Testis (tissue), 3 donors: Measurements from ENCODE around the gene TDG. TPM values are rescaled to one million over a fixed set of nuclear protein-coding genes. Genes with fewer than 3 reads are reported as not detected.
A peak's percentile ranks its signal among the peaks of the same experiment; 100 is the strongest.

ENCODE experiments used
- DNase-seq: peaks from one replicate; pipeline ENCODE4 v3.0.0-alpha.2; 2019
- H3K27ac ChIP-seq, 2 donors: fragments of 200-600 bp; sonication (generic); one replicate each; pipeline ENCODE4 v1.5.1; 2019
- H3K27me3 ChIP-seq: fragments of 200-600 bp; sonication (generic); one replicate; pipeline ENCODE4 v1.5.1; 2019
- H3K36me3 ChIP-seq: fragments of 200-600 bp; sonication (generic); one replicate; pipeline ENCODE4 v1.5.1; 2017; ENCODE audit warnings: low read depth; ENCODE audit errors: missing control alignments
- H3K4me1 ChIP-seq: fragments of 200-600 bp; sonication (generic); one replicate; pipeline ENCODE4 v1.5.1; 2019
- H3K4me3 ChIP-seq, 2 donors: fragments of 200-600 bp; sonication (generic); one replicate each; pipeline ENCODE4 v1.5.1; 2017 to 2019
- H3K9me3 ChIP-seq: fragments of 200-600 bp; sonication (generic); one replicate; pipeline ENCODE4 v1.5.1; 2017
- POLR2A ChIP-seq: fragments of 450-650 bp; IDR thresholded peaks from one replicate; pipeline ENCODE4 v1.6.1; 2017; ENCODE audit warnings: antibody characterized with exemption, mild to moderate bottlenecking, moderate library complexity
- WGBS, 2 donors: methylation state at CpG; one replicate each; pipeline ENCODE4 v1.1.5; 2018; 5-methylcytosine and 5-hydroxymethylcytosine counted together
- intact Hi-C: fragments of 100-400 bp; cut with DNase I; formaldehyde crosslinking; loops from one replicate; pipeline ENCODE4 v1.15.1; 2023; ENCODE audit warnings: low total_unique reads
- polyA plus RNA-seq: library from polyadenylated mRNA; stranded (reverse); fragments of 350-450 nt; fragmentation: Illumina TruSeq; extraction: RNeasy Lipid Tissue Mini Kit (QIAGEN cat#74804); gene quantifications from one replicate; pipeline ENCODE4 v1.2.3, GENCODE V29; 2014; ENCODE audit warnings: low read depth, low replicate concordance; ENCODE audit not compliant: insufficient read depth
- total RNA-seq, 2 donors: library from RNA; depleted of rRNA; stranded (reverse); fragments of >200 nt; gene quantifications; one replicate each; pipeline ENCODE4 v1.2.3, GENCODE V29; 2016
- TF ChIP-seq, protein P1 (sequence below), 3 experiments: fragments of 450-650 bp in 2 of 3; fragments of 200-600 bp in 1 of 3; sonication (generic) in 1 of 3; IDR thresholded peaks; one replicate each; pipeline ENCODE4 v1.5.1; 2016 to 2019; ENCODE audit warnings: antibody characterized with exemption in 3 of 3, mild to moderate bottlenecking in 2 of 3, moderate library complexity in 1 of 3

The TDG gene
- total and polyA plus RNA-seq, 3 donors from 2014 or later, result 11.3 to 16.5 (median 16.0) TPM

DNA sequence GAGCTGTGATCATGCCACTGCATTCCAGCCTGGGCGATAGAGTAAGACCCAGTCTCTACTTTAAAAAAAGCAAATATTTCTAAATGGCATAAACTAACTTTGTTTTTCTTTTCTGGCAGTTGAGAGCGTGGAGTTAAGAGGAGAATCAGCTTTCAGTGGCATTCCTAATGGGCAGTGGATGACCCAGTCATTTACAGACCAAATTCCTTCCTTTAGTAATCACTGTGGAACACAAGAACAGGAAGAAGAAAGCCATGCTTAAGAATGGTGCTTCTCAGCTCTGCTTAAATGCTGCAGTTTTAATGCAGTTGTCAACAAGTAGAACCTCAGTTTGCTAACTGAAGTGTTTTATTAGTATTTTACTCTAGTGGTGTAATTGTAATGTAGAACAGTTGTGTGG lies 21.2 kb downstream of the TDG start:
- TF ChIP-seq, protein P1, sequence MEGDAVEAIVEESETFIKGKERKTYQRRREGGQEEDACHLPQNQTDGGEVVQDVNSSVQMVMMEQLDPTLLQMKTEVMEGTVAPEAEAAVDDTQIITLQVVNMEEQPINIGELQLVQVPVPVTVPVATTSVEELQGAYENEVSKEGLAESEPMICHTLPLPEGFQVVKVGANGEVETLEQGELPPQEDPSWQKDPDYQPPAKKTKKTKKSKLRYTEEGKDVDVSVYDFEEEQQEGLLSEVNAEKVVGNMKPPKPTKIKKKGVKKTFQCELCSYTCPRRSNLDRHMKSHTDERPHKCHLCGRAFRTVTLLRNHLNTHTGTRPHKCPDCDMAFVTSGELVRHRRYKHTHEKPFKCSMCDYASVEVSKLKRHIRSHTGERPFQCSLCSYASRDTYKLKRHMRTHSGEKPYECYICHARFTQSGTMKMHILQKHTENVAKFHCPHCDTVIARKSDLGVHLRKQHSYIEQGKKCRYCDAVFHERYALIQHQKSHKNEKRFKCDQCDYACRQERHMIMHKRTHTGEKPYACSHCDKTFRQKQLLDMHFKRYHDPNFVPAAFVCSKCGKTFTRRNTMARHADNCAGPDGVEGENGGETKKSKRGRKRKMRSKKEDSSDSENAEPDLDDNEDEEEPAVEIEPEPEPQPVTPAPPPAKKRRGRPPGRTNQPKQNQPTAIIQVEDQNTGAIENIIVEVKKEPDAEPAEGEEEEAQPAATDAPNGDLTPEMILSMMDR (IDR thresholded peaks at IDR 0.05), result no peak
- no peak for TF ChIP-seq POLR2A
- Histone ChIP-seq H3K36me3 (no peaks in the 10 kb centered on the region), H3K4me3 (no peak overlapping the region), H3K9me3 (no peaks in the 10 kb centered on the region), H3K4me1 (no peaks in the 10 kb centered on the region), H3K27ac (no peak overlapping the region), H3K27me3 (no peaks in the 10 kb centered on the region)
- intact Hi-C loops, result no loop called here
- no peak for DNase-seq
- WGBS, 2 donors, result 96 to 97% methylated on average over 2 of the region's 2 CpGs

DNA sequence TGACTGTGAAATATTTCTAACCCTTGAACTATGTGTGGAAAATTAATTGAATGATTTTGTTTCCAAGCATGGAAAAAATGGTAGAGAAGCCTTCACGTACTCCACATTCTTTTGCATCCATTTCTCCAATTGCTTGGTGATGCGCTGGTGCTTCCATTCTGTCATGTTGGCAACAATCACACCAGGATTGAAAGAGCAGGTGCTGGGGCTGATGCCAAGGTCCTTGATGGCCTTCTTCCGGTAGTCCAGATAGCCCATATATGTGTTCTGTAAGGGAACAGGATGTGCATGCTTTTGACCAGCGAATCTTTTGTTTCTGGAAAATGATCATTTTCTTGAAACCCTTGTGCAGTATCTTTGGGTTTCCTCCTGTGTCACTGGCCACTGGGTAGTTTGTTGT lies 28.6 kb downstream of the TDG start:
- H3K36me3 ChIP-seq, result no peaks in the 10 kb centered on the region

GRCh38 chr12:103996595-103996994 lies 30.9 kb downstream of the TDG start:
- intact Hi-C loops, result no loop called here
- 94% methylated on average over 5 of the region's 5 CpGs for WGBS, 2 donors

More for the DNA sequence above, 28.6 kb downstream of the TDG start:
- Histone ChIP-seq H3K27me3 (no peaks in the 10 kb centered on the region), H3K4me3 (no peak overlapping the region), H3K9me3 (no peaks in the 10 kb centered on the region), H3K4me1 (no peaks in the 10 kb centered on the region), H3K27ac (no peak overlapping the region)
- no peak for TF ChIP-seq POLR2A
- TF ChIP-seq, protein P1 (IDR thresholded peaks at IDR 0.05), result no peak
- intact Hi-C loops, result no loop called here
- DNase-seq, result no peak
- 70 to 82% methylated on average over 4 of the region's 4 CpGs for WGBS, 2 donors

GRCh38 chr12:103997286-103997900 lies 31.7 kb downstream of the TDG start:
- no peak overlapping the region for H3K4me3 ChIP-seq
- no peaks in the 10 kb centered on the region for H3K36me3 ChIP-seq
- TF ChIP-seq POLR2A, result no peak
- TF ChIP-seq, protein P1 (IDR thresholded peaks at IDR 0.05), result no peak
- DNase-seq, result peak; percentile 37
- no peaks in the 10 kb centered on the region for H3K27me3 ChIP-seq
- intact Hi-C loops, result no loop called here
- no peak overlapping the region for H3K27ac ChIP-seq
- H3K4me1 ChIP-seq, result no peaks in the 10 kb centered on the region
- H3K9me3 ChIP-seq, result no peaks in the 10 kb centered on the region
- WGBS, 2 donors, result 37 to 60% methylated on average over 16 of the region's 16 CpGs

More at GRCh38 chr12:103996595-103996994, 30.9 kb downstream of the TDG start:
- no peaks in the 10 kb centered on the region for H3K36me3 ChIP-seq
- H3K4me1 ChIP-seq, result no peaks in the 10 kb centered on the region
- no peak overlapping the region for H3K4me3 ChIP-seq
- no peaks in the 10 kb centered on the region for H3K27me3 ChIP-seq
- DNase-seq, result no peak
- TF ChIP-seq, protein P1 (IDR thresholded peaks at IDR 0.05), result no peak
- TF ChIP-seq POLR2A, result no peak
- H3K27ac ChIP-seq, result no peak overlapping the region
- H3K9me3 ChIP-seq, result no peaks in the 10 kb centered on the region

GRCh38 chr12:103998976-103999375 lies 33.3 kb downstream of the TDG start:
- TF ChIP-seq, protein P1 (IDR thresholded peaks at IDR 0.05), result no peak
- TF ChIP-seq POLR2A, result no peak
- H3K27me3 ChIP-seq, result no peaks in the 10 kb centered on the region
- no peak overlapping the region for H3K4me3 ChIP-seq
- intact Hi-C loops, result no loop called here
- no peak overlapping the region for H3K27ac ChIP-seq
- no peaks in the 10 kb centered on the region for H3K36me3 ChIP-seq
- no peak for DNase-seq
- H3K9me3 ChIP-seq, result no peaks in the 10 kb centered on the region
- H3K4me1 ChIP-seq, result no peaks in the 10 kb centered on the region
- WGBS, 2 donors, result 87 to 88% methylated on average over 5 of the region's 5 CpGs
